NCI-H69 (cell line): ENCODE data around the gene DNAH11.
A peak's percentile ranks its signal among the peaks of the same experiment; 100 is the strongest.

Experiments
- DNase-seq: peaks from one replicate; lab custom pipeline; 2025; lab: John Stamatoyannopoulos, UW

DNAH11 gene

DNA sequence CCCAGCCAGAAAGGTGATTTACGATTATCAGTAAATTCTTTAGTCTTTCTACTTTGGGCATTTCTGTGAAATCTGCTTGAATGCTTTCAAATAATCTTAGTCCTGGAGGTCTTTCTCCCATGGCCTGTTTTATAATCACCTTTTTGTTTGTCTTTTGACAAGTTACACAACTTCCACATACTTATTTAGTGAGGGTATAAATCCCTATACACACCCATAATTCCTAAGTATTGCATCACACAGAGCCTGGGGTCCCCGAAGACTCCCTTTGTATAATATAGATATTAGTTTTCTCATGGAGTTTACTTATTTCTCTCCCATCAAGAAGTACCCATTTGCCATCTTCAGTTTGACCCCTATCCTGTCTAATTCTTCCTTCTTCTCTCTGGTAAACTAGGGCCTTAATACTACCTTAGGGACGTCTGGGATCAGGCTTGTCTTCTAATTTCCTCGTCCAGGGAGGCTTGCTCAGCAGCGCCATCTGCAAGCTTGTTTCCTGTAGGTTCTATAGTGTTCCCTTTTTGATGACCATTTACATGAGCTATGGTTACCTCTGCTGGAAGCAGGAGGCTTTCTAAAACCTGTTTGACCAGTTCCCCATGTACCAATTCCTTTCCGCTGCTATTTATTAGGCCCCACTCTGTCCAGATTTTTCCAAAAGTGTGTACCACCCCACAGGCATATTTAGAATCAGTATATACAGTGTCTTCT lies 8.1 kb downstream of the DNAH11 start:
- peak; percentile 16 for DNase-seq

DNA sequence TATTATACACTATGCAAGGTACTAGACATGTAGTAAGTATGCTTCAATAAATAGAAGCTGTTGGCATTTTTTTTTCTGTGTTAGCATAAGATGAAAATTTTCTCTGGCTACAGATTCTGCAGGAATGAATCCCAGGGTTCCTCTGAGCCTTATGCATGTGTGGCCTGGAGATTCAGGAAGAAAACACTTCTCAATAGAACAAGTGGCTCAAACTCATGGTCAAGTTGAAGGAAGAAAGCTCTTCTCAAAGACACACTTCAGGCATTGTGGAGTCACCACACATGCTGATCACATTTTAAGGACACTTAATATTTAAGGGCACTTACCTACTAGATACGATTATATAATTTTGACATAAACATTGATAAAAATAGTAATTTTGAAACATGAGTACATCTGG lies 19.5 kb downstream of the DNAH11 start:
- no peak for DNase-seq

DNA sequence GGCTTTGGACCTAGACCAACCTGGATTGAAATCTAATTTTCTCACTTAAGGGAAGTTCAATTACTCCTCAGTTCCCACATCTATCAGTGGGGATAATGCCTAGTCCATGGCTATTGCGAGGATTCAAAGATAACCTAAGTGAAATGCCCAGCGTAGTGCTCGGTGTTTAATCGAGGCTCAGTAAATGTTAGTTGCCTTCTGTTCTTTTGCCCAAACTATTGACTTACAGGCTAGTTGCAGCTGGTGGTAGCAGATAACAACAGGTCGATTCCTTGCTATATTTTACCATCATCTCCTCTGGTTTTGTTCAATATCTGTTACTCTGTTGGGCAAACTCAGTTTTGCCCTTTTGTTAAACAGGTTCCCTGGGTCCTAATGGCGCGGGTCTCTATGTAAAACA lies 22.8 kb downstream of the DNAH11 start:
- no peak for DNase-seq

DNA sequence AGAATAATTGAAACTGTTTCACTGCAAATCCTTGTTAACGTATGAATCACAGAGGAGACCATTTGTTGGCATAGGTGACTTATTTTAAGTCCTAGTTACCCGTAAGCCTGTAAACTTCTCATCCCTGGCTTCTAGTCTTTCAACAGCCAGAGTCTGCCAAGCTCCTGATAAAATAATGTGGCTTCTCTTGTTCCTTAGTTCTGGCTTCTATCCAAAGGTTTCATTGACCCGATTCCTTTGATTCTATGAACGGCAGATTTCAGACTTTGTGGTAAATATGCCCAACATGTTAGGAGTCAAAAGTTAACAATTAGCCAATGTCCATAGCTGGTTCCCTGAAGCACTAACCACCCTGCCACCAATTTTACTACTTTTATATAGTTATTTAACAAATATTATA lies 23.3 kb downstream of the DNAH11 start:
- peak; percentile 17 for DNase-seq

DNA sequence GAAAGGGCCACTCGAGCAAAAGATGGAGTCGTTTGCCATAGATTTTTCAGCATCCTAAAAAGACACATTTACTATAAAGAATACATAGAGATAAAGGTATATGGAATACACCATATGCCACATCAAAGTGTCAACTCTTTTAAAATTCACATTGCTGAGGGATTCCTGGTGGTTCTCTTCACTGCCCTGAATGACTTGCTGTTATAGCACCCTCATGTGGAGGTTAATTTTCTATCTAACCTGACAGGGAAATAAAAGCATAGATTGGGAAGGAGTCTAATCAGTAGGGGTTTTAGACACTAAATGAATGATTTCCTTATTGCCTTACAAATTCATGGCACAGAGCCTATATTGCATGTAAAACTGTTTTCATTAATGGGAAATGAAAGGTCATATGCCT lies 25.9 kb downstream of the DNAH11 start:
- peak; percentile 66 for DNase-seq

DNA sequence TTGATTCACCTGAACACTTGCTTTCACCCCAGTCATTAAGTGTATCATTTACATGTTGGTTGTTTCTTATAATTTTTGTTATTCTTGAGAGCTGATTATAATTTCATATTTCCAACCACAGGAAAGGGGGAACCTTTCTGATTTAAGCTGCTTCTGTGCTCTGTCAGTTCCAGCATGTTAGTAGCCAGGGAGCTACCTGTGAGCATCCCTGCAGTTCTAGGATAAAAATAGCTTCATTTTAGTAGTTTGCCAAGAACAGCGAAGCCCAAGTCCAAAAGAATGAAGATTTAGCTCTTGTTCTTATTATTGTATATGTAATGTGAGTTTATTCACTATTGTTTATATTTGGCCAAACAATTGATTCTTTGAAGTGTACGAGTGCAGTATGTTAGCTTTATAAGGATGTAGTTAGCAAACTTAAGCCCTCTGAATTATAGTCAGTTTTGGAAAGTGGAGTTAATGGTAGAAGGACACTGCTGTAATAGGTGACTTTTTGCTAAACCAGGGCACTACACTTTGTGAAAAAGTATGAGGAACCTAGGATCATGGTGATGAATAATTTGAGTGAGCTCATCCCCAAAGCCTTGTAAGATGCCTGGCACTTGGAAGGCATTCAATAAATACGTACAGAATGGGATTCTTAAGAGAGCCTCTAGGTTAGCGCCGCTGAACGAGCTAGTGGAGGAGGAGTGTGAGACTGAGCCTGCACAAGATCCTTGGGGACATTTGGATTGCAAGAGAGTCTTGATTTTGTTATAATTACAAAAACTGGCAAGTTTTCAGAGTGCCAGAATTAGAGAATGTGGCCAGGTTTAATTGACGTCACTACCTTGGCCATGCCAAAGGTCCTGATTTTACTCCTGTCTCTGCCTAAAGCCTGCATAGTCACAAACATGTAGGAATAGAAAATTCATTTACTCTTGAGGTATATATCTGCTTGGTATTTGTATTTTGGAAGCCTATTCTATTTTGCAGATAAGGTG lies 29.8 kb downstream of the DNAH11 start:
- DNase-seq, result no peak

DNA sequence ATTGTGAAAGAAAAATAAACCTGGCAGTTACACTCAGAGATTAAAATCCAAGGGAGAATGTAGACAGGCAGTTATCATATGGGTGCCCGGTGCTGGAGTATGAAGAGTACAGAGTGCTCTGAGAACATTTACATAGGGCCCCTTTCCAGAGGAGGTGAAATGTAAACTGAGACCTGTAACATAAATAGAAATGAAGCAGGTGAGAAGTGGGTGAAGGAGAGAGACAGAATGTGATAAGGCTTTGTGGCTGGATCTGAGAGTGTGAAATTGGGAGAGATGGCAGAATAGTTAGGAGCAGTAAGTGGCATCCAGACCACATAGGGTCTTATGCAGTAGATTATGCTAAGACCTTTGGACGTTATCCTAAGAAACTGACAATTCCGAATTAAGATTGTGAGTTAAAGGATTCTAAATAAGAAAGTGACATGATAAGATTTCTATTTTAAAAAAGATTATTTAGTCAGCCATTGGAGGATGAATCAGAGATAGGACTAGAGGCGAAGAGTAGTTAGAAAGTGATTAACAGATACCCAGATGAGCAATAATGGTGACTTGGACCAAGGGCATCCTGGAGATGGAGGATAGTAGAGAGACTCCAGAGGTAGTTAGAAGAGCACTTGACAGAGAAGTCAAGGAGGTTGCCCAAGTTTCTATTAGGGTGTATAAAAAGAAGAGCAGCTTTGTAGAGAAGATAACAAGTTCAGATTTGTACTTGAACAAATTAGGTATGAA lies 36.7 kb downstream of the DNAH11 start:
- no peak for DNase-seq

DNA sequence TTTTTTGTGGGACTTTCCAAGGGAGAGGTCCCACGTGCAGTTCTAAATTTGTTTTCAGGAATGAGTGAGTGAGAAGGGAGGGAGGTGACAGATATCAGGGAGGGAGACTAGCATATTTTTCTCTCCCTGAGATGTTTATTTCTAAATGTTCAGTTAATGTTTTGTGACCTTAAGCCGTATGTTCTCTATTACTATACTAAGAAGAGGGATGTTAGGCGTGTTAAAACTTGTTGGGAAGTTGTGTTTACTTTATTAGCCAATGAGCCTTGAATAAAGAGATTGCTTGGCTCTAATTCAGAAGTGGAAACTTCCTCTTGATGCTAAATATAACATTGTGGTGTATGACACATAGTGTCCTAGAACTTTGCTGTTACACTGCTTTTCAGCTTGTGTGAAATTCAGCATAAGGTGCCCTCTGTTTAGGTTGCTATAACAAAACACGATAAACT lies 37.3 kb downstream of the DNAH11 start:
- peak; percentile 53 for DNase-seq

DNA sequence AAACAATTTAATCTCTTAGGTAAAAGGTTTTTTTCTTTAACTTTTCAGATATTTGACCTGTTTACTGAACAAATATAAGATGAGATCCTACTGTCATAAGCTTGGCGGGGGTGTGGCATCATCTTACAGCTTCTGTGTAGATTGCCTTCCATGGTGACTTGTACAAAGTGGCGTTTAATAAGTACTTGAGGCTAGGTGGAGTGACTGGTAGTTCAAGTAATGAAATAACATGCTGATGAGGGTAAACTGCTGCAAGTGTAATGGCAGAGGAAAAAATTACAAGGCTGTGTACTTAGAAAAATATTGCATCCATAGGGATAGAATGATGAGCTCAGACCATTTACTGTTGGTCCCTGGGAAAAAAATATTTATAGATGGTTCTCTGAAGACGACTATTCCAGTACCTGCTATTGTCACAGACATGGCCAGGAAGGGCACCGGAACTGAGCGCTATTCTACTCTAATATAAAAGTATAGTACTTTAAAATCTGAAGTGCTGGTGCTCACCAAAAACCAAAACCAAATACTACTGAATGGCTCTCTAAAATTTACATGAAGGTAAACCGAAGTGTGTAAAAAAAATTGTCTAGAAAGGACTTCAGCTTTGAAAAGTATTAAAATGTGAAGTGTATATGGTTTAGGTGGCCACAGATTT lies 42.4 kb downstream of the DNAH11 start:
- no peak for DNase-seq

DNA sequence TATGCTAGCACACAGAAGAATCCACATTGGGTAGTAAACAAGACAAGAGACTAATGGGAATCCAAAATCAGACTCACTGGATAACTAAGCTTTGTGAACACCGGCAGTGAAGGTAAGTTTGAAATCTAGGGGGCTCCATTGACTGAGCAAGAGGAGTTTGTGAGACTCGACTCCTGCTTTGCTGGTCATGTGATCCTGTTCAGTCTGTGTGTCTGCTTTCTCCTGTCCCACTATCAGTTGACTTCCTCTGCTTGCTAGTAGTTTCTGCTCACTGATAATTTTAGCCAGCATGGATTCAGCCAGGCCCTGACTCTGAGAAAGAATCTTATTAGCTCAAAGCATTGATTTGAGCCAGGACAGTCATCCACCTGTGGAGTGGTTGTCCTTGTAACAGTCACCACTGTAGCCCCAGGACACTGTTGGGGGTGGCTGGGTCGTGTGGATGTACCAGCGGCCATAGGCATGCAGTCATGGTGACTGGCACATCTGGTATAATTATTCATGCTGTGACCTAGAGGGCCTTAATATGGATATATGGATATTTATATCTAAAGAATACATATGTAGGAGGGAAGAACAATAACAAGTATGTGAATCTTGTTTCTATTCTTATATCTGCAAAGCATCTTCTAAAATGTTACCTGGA lies 44.4 kb downstream of the DNAH11 start:
- DNase-seq, result no peak

DNA sequence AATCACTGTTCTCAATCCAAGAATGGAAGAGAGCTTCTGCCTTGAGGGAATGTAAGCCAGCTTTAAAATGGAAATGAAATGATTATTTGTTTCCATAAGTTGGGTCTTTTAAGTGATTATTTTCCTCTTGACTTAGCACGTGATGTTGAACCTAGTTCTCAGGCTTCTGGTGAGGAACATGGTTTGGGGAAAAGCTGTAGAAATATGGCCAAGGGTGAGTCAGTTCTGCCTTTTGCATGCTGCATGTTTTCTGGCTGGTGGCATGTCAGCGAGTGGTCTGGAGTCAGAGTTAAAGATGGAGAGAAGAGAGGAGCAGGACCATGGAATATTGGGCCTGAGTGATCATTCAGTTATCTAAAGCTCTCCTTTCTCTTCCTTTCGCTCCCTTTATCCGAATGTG lies 54.0 kb downstream of the DNAH11 start:
- no peak for DNase-seq

DNA sequence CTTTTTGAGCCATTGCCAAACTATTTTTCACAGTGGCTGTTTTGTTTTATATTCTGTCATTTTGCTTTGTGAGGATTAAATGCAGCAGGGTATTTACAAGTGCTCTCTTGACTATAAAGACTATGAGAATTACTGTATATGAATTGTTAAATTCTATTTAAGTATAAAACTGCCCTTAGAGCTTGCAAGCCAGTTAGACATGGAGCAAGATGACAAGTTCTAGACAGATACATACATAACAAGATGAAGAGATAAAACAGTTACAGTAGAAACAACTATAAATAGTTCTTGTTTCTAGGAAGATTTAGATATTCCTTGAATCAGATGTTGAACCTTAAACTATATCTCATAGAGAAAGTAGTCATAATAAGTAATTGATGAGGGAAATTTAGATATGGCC lies 60.6 kb downstream of the DNAH11 start:
- no peak for DNase-seq

DNA sequence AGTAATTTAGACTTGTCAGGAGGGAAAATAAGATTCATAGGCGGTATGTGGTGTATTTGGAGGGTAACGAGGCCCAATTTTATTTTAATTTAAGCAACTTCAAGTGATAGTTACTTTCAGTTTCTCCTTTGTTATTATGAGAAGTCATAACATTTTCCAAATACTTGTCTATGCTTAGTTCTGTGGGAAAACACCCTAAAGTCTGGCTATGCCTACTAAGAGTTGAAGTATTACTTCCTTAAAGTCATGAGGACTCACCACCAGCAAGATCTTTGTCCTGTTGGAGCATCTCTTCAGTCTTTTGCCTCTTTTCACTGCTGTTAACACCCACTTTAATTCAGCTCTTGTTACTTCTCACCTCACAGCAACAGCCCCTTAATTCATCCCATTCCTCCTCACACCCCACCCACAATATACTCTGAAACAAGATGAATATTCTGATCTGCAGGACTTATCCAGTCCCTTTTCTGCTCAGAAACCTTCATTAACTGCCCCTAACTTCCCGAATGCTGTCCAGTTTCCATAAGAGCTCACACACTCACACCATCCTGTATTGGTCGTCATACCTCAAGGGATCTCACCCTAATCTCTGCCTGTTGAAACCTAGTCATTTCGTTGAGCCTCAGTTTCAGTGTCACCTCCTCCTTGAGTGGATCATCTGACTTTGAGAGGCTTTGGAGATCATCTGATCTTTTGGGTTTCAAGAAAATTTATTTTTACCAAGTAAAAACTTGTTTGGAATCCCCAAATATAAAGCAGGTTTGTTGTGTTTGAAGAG lies 61.3 kb downstream of the DNAH11 start:
- no peak for DNase-seq

DNA sequence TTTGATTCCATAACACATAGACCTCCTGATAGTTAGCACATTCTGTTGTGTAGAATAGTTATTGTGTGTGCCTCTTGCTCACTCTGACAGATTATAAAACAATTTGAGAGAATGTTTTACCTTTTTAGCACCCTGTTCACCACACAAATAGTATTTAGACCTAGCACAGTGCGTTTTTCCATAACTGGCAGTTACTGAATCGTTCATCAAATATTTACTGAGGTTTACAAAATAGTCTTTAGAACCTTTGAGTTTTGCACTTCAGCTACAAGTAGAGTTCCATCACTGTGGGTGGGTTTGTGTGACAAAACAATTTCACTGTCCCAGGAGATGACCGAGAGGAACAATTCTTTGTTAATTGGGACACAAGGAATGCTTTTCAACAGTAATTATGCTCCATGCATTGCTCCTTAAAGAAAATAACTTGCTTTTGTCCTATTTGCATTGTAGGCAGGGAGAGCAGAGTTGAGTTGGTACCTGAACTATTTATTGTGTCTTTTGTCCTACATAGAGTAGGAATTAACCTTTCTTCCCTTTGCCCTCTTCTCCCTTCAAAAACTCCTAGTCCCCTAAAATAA lies 62.3 kb downstream of the DNAH11 start:
- DNase-seq, result no peak

DNA sequence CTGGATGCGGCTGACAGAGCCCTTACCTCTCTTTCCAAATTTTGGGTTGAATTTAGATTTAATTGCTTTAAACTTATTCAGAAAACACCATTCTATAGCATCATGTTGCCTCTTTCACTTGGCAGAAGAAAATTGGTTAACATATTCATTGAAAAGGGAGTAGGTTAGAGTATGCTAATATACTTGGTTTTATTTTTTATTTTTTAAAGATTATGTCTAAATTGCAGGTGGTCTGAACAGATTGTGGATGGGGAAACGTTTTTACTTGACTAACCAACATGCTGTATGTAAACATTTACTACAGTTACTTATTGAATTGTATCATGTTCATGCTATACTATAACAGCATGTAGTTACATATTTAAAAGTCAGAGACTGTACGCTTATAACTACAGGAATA lies 65.6 kb downstream of the DNAH11 start:
- DNase-seq, result no peak

DNA sequence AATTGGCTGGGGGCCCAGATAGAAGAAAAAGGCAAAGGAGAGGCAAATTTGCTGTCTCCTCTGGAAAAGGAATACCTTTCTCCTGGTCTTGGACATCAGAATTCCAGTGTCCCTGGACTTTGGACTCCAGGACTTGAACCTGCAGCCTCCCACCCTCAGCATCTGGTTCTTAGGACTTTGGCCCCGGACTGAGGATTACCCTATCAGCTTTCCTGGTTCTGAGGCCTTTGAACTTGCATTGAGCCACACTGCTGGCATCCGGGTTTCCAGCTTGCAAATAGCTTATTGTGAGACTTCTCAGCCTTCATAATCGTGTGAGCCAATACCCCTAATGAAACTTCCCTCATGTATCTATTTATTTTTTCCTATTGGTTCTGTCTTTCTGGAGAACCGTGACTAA lies 68.3 kb downstream of the DNAH11 start:
- no peak for DNase-seq

DNA sequence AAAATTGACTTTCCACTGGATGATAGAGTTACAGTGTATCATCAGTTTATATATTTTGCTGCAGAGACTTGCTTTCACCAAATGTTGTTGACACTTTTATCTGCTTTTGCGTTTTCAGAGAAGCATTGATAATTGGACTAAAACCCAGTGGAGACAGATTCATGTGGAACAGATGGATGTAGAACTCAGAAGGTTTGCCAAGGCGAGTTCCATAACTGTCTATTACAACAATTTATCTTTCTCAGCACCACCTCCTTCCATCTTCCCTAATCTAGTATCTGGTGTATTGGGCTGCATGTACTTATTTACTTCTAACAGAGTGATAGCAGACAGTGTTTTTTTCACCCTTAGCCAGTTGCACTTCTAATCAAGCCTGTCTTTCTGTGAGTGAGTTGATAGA lies 73.3 kb downstream of the DNAH11 start:
- DNase-seq, result no peak

DNA sequence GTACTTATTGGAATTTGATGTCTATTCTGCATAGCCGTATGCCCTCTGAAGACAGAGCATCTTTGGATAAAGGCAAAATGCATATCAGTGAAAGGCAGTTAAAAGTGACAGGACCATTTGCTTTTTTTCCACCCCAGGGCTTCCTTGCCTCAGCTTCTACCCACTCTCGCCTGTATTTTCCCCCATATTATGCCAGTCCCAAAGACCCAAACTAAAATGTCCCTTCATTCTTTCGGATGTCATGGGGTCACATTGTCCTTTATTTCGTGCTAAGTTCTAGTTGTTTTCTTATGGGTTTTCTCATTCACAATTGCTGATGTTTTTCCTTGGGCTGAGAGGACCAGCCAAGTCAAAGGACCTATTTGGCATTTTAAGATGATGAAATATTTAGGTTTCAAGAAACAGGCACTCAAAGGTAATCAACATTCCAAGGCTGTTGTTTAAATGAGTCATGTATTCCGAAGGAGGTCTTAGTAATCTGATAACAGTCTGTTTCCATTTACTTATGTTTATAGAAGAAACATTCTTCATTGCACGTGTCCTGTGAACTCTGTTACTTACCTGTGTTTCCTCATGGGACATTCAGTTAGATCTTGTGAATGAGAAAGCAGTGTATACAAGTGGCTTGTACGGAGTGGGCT lies 74.1 kb downstream of the DNAH11 start:
- DNase-seq, result no peak

DNA sequence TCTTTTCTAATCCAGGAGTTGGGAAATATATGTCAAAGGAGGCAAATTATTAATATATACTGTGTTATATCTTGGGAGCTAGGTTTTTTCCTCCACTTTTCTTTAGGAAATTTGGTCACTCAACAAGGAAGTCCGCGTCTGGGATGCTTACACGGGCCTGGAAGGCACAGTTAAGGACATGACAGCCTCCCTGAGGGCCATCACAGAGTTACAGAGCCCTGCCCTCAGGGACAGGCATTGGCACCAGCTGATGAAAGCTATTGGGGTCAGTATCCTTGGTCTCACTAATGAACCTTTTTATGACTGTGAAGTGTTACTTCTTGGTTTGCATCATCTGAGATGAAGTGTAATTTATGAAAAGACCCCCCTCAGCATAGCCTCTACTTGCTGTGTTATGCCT lies 74.7 kb downstream of the DNAH11 start:
- DNase-seq, result no peak

DNA sequence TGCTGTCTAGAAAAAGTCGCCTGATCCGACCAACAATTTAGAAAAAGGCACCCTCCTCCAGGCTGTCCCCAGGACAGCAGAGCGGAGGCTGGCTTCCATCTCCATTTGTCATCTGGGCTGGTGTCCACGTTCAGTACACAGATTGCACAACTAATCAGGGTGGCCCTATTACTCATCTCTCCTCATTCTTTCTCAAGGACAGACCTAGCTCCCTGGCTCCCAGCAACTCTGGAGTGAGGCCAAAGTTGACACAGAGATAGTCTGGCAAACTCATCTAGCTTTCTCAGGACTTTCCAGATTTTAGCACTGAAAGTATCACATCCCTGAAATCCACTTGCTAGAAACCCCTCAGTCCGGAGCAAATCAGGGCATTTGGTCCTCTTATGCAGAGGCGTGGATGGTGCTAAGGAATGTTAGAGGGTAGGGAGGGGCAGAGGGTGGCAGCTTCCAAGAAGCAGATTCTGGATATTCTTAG lies 75.1 kb downstream of the DNAH11 start:
- DNase-seq, result no peak
